GM12878 (cell line): ENCODE measurements around the gene ACTR2. TPM values are rescaled to one million over a fixed set of nuclear protein-coding genes. Genes with fewer than 3 reads are reported as not detected.

Experiments
- ATAC-seq: fragments of 200-7000 bp; cut with Tn5 transposase; 3 replicates; pipeline ENCODE4 v1.9.1; 2020; ENCODE audit warnings: mild to moderate bottlenecking, moderate library complexity
- BruUV-seq: library from RNA; stranded (reverse); fragments of 400-500 nt; replicated peaks from 2 replicates; lab custom pipeline; 2021; lab: Mats Ljungman, UMichigan
- CTCF ChIA-PET: fragments of 300-600 bp; sonication (Branson Sonifier 250); formaldehyde crosslinking; extraction: SDS; loops from one replicate; lab custom pipeline; 2021; ENCODE audit warnings: inconsistent platforms; lab: Yijun Ruan, JAX
- POLR2A ChIA-PET: fragments of 350-600 bp; formaldehyde crosslinking; extraction: SDS; loops from one replicate; lab custom pipeline; 2021; ENCODE audit warnings: inconsistent platforms; lab: Charles Lee
- RAD21 ChIA-PET: fragments of 300-600 bp; sonication (Branson Sonifier 250); formaldehyde crosslinking; loops from one replicate; lab custom pipeline; 2023; ENCODE audit warnings: antibody characterized with exemption; ENCODE audit not compliant: unreplicated experiment; lab: Charles Lee
- SMC1A ChIA-PET: fragments of 300-600 bp; sonication (Branson Sonifier 250); formaldehyde crosslinking; loops from one replicate; lab custom pipeline; 2023; ENCODE audit not compliant: unreplicated experiment, uncharacterized antibody; lab: Charles Lee
- DNase-seq: peaks from one replicate; pipeline ENCODE4 v3.0.0-alpha.2; 2011; ENCODE audit warnings: low read depth, low spot score
- FAIRE-seq: peaks from 3 replicates; lab custom pipeline; 2011; peaks lifted over from hg19 to GRCh38; lab: Jason Lieb, UNC
- H2AFZ ChIP-seq: 2 replicates; pipeline ENCODE4 v1.6.0; 2011; ENCODE audit warnings: low read depth, low read length, control low read depth; ENCODE audit not compliant: control insufficient read depth
- H3K27ac ChIP-seq: 2 replicates; pipeline ENCODE4 v1.5.1; 2011; ENCODE audit warnings: control low read depth; ENCODE audit not compliant: control insufficient read depth, insufficient read depth
- H3K27me3 ChIP-seq, 2 experiments: replicated peaks in 1 of 2; 2 replicates each; pipeline versions ENCODE4 v1.6.0 to v1.6.1; 2011; ENCODE audit warnings: low read length in 1 of 2; ENCODE audit not compliant: control insufficient read depth in 2 of 2, insufficient read depth in 2 of 2
- H3K36me3 ChIP-seq, 2 experiments: 2 replicates each; pipeline ENCODE4 v1.5.1; 2011; ENCODE audit warnings: low read length in 1 of 2; ENCODE audit not compliant: control insufficient read depth in 2 of 2, insufficient read depth in 2 of 2
- H3K4me1 ChIP-seq: 2 replicates; pipeline ENCODE4 v1.6.1; 2011; ENCODE audit warnings: mild to moderate bottlenecking, low read length, moderate library complexity, mixed read lengths; ENCODE audit not compliant: control insufficient read depth, insufficient read depth
- H3K4me2 ChIP-seq: 2 replicates; pipeline ENCODE4 v1.6.0; 2011; ENCODE audit warnings: control low read depth; ENCODE audit not compliant: control insufficient read depth, insufficient read depth
- H3K4me3 ChIP-seq: fragments of 200-600 bp; sonication (generic); 2 replicates; pipeline ENCODE4 v1.5.1; 2016
- H3K79me2 ChIP-seq: 2 replicates; pipeline ENCODE4 v1.6.0; 2011; ENCODE audit warnings: low read length; ENCODE audit not compliant: control insufficient read depth, insufficient read depth
- H3K9ac ChIP-seq: 2 replicates; pipeline ENCODE4 v1.8.0; 2011; ENCODE audit warnings: low read length, control low read depth, mixed read lengths; ENCODE audit not compliant: control insufficient read depth, insufficient read depth
- H3K9me3 ChIP-seq: replicated peaks from 3 replicates; pipeline ENCODE4 v1.5.1; 2011; ENCODE audit warnings: mild to moderate bottlenecking, low read length; ENCODE audit not compliant: control insufficient read depth, insufficient read depth
- H4K20me1 ChIP-seq: 2 replicates; pipeline ENCODE4 v1.6.0; 2011; ENCODE audit not compliant: control insufficient read depth, insufficient read depth
- BRCA1 ChIP-seq: IDR thresholded peaks from 2 replicates; pipeline ENCODE4 v1.6.1; 2011; ENCODE audit warnings: low read depth, low read length, improper control_type of control experiment
- EZH2 ChIP-seq: IDR thresholded peaks from 2 replicates; pipeline ENCODE4 v1.6.1; 2012; ENCODE audit warnings: low read depth, mild to moderate bottlenecking, control low read depth, inconsistent platforms, low read length, borderline replicate concordance; ENCODE audit not compliant: control insufficient read depth
- HDAC2 ChIP-seq: fragments of 200-600 bp; sonication (generic); IDR thresholded peaks from 2 replicates; pipeline ENCODE4 v1.6.1; 2017
- MTA2 ChIP-seq: fragments of 450-650 bp; IDR thresholded peaks from 2 replicates; pipeline ENCODE4 v1.6.1; 2016; ENCODE audit warnings: low read depth, mild to moderate bottlenecking, moderate library complexity
- NFYB ChIP-seq: IDR thresholded peaks from 2 replicates; pipeline ENCODE4 v1.6.1; 2011; ENCODE audit warnings: low read depth, mild to moderate bottlenecking, low read length, improper control_type of control experiment, moderate library complexity; ENCODE audit not compliant: insufficient read depth
- NR2C1 ChIP-seq: fragments of 450-650 bp; IDR thresholded peaks from 2 replicates; pipeline ENCODE4 v1.6.1; 2017; ENCODE audit warnings: antibody characterized with exemption, mild to moderate bottlenecking, moderate library complexity
- NR2F1 ChIP-seq: fragments of 450-650 bp; conservative IDR thresholded peaks from 2 replicates; pipeline ENCODE4 v1.6.1; 2017; ENCODE audit warnings: mild to moderate bottlenecking
- POLR2A ChIP-seq: IDR thresholded peaks from 2 replicates; pipeline ENCODE4 v1.6.1; 2011; ENCODE audit warnings: low read depth, mild to moderate bottlenecking, low read length
- RFX5 ChIP-seq: IDR thresholded peaks from 2 replicates; pipeline ENCODE4 v1.6.1; 2011; ENCODE audit warnings: low read depth, low read length, improper control_type of control experiment
- SREBF2 ChIP-seq: IDR thresholded peaks from 2 replicates; pipeline ENCODE4 v1.6.1; 2012; ENCODE audit warnings: mild to moderate bottlenecking, low read length
- SUZ12 ChIP-seq: fragments of 200-600 bp; sonication (generic); IDR thresholded peaks from one replicate; pipeline ENCODE4 v1.6.1; 2018; ENCODE audit warnings: antibody characterized with exemption, mild to moderate bottlenecking; ENCODE audit not compliant: unreplicated experiment
- TARDBP ChIP-seq: IDR thresholded peaks from 2 replicates; pipeline ENCODE4 v1.6.1; 2016; ENCODE audit warnings: borderline replicate concordance
- ZNF217 ChIP-seq: fragments of 450-650 bp; IDR thresholded peaks from 2 replicates; pipeline ENCODE4 v1.6.1; 2017; ENCODE audit warnings: antibody characterized with exemption, mild to moderate bottlenecking
- WGBS: methylation state at CpG from one replicate; pipeline ENCODE4 v1.1.6; 2016; ENCODE audit warnings: low lambda C conversion rate; ENCODE audit not compliant: insufficient replicate concordance, insufficient coverage; ENCODE audit errors: missing lambda C conversion rate; 5-methylcytosine and 5-hydroxymethylcytosine counted together
- in situ Hi-C: fragments of 300-500 bp; cut with MboI; formaldehyde crosslinking; loops from 9 replicates; pipeline ENCODE4 v1.14.3; 2018; ENCODE audit warnings: mixed read lengths
- intact Hi-C: fragments of 100-400 bp; cut with micrococcal nuclease; formaldehyde crosslinking; loops from one replicate; pipeline ENCODE4 v1.14.2; 2022; ENCODE audit not compliant: unreplicated experiment
- polyA plus RNA-seq, 11 experiments: library from polyadenylated mRNA; depleted of rRNA in 4 of 11; unstranded in 6 of 11; stranded (reverse) in 5 of 11; fragments of >200 nt; fragmentation: Nextera tagmentation in 4 of 11; fragmentation: Illumina TruSeq in 1 of 11; extraction: Ambion mirVana in 4 of 11; extraction: Trizol in 1 of 11; gene quantifications; 1 replicate in 1 of 11; 2 replicates in 10 of 11; pipeline versions ENCODE4 v1.2.1 to v1.2.3, GENCODE V29; 2011 to 2016; ENCODE audit warnings: inconsistent platforms in 2 of 11, missing spikeins in 2 of 11, low read depth in 1 of 11
- total RNA-seq, 4 experiments: library from RNA; depleted of rRNA in 3 of 4; stranded (reverse); fragments of >200 nt in 3 of 4; fragmentation: Illumina TruSeq in 1 of 4; extraction: Trizol in 1 of 4; gene quantifications; 2 replicates each; pipeline versions ENCODE4 v1.2.1 to v1.2.3, GENCODE V29; 2013 to 2021
- TF ChIP-seq, protein P1 (sequence below): fragments of 450-650 bp; conservative IDR thresholded peaks from 2 replicates; pipeline ENCODE4 v1.6.1; 2017; ENCODE audit warnings: mild to moderate bottlenecking, moderate library complexity
- TF ChIP-seq, protein P2 (sequence below): IDR thresholded peaks from 2 replicates; pipeline ENCODE4 v1.6.1; 2011; ENCODE audit warnings: low read depth, mild to moderate bottlenecking, low read length, moderate library complexity, borderline replicate concordance; ENCODE audit errors: extremely low read depth
- TF ChIP-seq, protein P3 (sequence below): IDR thresholded peaks from 2 replicates; pipeline ENCODE4 v1.6.1; 2012; ENCODE audit warnings: low read depth, low read length, improper control_type of control experiment

The ACTR2 gene
- total and polyA plus RNA-seq, 10 of the 15 experiments (the other 5 are each of a cell fraction or from before 2014, with no cell fraction given): 94.2 to 401 (median 195) TPM

DNA sequence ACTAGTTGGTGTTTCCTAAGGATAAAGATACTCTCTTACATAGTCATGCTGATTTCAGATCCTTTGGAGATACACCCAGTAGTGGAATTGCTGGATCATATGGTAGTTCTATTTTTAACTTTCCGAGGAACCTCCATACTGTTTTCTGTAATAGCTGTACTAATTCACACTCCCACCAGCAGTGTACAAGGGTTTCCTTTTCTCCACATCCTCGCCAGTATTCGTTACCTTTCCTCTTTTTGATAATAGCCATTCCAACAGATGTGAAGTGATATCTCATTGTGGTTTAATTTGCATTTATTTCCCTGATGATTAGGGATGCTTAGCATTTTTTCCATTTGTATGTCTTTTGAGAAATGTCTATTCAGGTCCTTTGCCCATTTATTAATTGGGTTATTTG is 34.0 kb downstream of the ACTR2 start (continued):
- TF ChIP-seq, protein P1, sequence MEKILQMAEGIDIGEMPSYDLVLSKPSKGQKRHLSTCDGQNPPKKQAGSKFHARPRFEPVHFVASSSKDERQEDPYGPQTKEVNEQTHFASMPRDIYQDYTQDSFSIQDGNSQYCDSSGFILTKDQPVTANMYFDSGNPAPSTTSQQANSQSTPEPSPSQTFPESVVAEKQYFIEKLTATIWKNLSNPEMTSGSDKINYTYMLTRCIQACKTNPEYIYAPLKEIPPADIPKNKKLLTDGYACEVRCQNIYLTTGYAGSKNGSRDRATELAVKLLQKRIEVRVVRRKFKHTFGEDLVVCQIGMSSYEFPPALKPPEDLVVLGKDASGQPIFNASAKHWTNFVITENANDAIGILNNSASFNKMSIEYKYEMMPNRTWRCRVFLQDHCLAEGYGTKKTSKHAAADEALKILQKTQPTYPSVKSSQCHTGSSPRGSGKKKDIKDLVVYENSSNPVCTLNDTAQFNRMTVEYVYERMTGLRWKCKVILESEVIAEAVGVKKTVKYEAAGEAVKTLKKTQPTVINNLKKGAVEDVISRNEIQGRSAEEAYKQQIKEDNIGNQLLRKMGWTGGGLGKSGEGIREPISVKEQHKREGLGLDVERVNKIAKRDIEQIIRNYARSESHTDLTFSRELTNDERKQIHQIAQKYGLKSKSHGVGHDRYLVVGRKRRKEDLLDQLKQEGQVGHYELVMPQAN: no peak
- TF ChIP-seq, protein P2, sequence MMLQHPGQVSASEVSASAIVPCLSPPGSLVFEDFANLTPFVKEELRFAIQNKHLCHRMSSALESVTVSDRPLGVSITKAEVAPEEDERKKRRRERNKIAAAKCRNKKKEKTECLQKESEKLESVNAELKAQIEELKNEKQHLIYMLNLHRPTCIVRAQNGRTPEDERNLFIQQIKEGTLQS: no peak
- no peak for TF ChIP-seq HDAC2
- no peak for TF ChIP-seq TARDBP
- no peak for TF ChIP-seq NFYB

DNA sequence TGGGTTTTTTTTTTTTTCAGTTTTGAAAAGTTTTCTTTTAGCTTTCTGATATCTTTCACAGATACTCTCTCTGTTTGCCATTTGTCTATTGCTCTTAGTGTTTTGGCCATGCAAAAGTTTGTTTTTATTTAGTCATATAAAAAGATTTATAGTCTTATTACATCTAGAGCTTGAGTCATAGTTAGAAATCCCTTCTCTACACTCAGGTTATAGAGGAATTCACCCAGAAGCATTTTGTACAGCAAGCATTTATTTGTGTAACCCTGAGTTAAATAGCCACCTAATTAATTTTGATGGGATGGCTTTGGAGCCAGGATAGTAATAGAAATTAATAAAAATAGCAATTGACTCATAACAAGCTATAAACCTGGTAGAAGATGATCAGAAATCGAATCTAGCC is 35.6 kb downstream of the ACTR2 start:
- TF ChIP-seq ZNF217 (no peak), EZH2 (no peak), NR2F1 (no peak), RFX5 (no peak), NR2C1 (no peak), BRCA1 (no peak), MTA2 (no peak), SUZ12 (no peak), SREBF2 (no peak), HDAC2 (no peak), POLR2A (no peak)
- TF ChIP-seq, protein P3, sequence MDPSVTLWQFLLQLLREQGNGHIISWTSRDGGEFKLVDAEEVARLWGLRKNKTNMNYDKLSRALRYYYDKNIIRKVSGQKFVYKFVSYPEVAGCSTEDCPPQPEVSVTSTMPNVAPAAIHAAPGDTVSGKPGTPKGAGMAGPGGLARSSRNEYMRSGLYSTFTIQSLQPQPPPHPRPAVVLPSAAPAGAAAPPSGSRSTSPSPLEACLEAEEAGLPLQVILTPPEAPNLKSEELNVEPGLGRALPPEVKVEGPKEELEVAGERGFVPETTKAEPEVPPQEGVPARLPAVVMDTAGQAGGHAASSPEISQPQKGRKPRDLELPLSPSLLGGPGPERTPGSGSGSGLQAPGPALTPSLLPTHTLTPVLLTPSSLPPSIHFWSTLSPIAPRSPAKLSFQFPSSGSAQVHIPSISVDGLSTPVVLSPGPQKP: no peak
- Histone ChIP-seq H3K4me1 (no peaks in the 10 kb centered on the region), H3K79me2 (no peaks in the 10 kb centered on the region; the same call in 1 of the 2 replicates), H3K27ac (no peak overlapping the region), H3K4me2 (no peak overlapping the region), H3K9me3 (no peaks in the 10 kb centered on the region), H3K27me3 (no peaks in the 10 kb centered on the region), H3K36me3 (peaks cover 8 to 33% of the 10 kb centered on the region in 2 experiments), H3K4me3 (no peak overlapping the region), H4K20me1 (no peaks in the 10 kb centered on the region), H2AFZ (no peak overlapping the region), H3K9ac (no peak overlapping the region)
- no peak for ATAC-seq
- ChIA-PET SMC1A (interaction anchor here (0.6 to 1.6 kb wide), 10 partner anchors 15 to 310 kb away, joined by 3 to 4 read pairs (median 3); no protein-coding TSS in a partner anchor), CTCF (interaction anchor here (0.9 to 3.8 kb wide), 6 partner anchors 13 to 310 kb away, joined by 3 to 26 read pairs (median 6); no protein-coding TSS in a partner anchor), POLR2A (interaction anchor here (0.7 kb wide), 1 partner anchor 189 kb away, joined by 3 read pairs; no protein-coding TSS in a partner anchor), RAD21 (interaction anchor here (0.6 to 1.8 kb wide), 8 partner anchors 12 to 311 kb away, joined by 3 to 9 read pairs (median 4); no protein-coding TSS in a partner anchor)
- no TSS peak for BruUV-seq
- intact Hi-C loops (no loop called here), in situ Hi-C loops (no loop called here)
- no peak for DNase-seq
- FAIRE-seq: no peak
- WGBS: 94% methylated on average over 1 of the region's 1 CpG
